Stimulated activated CD8-positive, alpha-beta memory T cell treated with anti-CD3 and anti-CD28 coated beads, Interleukin-15, amount 100 ng/mL, for 48 hours (primary cell): ENCODE results near the gene NR0B2.

Experiments used
- DNase-seq, 2 donors: peaks; one replicate each; pipeline ENCODE4 v3.0.0-alpha.2; 2020; ENCODE audit warnings: low read depth in 2 of 2

NR0B2 gene

DNA sequence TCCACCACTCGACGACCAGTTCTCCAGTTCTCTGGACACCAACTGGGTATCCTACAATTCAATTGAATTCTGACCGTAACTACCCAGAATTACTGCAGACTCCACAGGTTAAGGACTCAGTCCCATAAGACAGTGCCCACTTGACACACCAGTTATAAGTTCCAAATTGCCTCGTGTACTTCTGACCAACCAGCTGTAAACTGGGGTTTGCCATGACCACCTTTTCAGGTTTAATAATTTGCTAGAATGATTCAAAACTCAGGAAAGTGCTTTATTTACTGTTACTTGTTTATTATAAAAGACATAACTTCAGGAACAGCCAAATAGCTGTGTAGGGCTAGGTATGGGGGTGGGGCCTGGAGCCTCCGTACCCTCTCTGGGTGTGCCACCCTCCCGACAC, 23.0 kb upstream of the NR0B2 start:
- DNase-seq, result no peak

DNA sequence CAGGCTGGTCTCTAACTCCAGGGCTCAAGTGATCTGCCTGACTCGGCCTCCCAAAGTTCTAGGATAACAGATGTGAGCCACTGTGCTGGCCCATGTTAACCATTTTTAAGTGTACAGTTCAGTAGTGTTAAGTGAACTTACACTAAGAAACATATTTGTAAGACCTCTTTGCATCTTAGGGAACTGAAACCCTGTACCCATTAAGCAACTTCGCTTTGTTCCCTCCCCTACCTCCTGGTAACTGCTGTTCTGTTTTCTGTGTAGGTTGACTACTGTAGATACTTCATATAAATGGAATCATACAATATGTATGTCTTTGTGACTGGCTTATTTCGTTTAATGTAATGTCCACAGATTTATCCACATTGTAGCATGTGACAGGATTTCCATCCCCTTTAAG, 18.8 kb upstream of the NR0B2 start:
- DNase-seq, result no peak

- DNase-seq, result no peak
Observed at GRCh38 chr1:26923711-26924110, 9.9 kb upstream of the NR0B2 start.

- no peak for DNase-seq
Observed at GRCh38 chr1:26922901-26923300, 9.1 kb upstream of the NR0B2 start.

DNA sequence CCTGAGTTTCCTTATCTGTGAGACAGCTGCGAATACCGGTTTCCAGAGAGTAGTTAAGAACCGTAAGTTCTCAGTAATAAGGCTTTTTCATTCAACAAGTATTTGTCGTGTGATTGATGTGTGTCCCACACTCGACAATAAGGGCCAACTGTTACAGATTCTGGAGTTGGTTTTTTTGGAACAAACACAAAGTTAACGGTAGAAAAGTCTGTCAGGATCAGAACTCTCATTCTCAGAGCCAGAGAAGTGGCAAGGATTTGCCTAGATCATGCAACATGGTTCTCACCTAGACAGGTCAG, 8.6 kb upstream of the NR0B2 start:
- DNase-seq, result no peak

- DNase-seq, result peak; percentile 94 to 96
Observed at GRCh38 chr1:26921540-26922430, 8.0 kb upstream of the NR0B2 start, which contains the start of gene NUDC. Gene NUDC (plus strand): TSS chr1:26921743. CDS start chr1:26921849, 106 bp downstream.

DNA sequence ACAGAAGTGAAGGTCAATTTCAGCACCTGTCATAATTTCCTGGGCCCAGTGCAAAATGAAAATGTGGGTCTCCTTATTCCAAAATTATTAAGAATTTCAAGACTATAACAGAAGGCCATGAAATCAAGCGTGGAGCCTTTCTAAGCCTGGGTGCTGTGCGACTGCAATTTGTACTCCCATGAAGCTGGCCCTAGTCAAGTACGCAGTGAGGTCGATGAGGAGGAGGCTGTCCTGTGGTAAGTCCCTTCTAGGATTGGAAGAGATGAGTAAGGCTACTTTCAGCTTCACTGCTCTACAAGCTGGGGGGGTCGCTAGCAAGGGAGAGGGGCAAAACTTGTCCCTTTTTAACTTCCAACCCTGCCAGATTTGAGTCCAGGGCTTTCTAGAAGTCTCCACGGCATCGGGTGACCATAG, 7.4 kb upstream of the NR0B2 start:
- no peak for DNase-seq

GRCh38 chr1:26915204-26915842, 1.5 kb upstream of the NR0B2 start:
- DNase-seq, result no peak

DNA sequence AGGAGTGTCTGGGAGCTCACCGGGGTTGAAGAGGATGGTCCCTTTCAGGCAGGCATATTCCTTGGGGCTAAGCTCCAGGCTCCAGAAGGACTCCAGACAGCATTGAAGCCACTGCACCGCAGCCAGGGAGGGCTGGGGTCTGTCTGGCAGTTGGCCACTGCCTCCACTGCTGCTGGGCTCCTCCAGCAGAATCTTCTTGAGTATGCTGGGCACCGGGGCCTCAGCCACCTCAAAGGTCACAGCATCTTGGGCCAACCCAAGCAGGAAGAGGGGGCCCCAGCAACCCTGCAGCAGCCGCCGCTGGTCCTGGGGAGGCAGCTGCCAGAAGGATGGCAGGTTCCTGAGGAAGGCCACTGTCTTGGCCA, 404 bp downstream of the NR0B2 start:
- DNase-seq, result no peak

- no peak for DNase-seq
Observed at GRCh38 chr1:26912147-26912490, 1.7 kb downstream of the NR0B2 start.

DNA sequence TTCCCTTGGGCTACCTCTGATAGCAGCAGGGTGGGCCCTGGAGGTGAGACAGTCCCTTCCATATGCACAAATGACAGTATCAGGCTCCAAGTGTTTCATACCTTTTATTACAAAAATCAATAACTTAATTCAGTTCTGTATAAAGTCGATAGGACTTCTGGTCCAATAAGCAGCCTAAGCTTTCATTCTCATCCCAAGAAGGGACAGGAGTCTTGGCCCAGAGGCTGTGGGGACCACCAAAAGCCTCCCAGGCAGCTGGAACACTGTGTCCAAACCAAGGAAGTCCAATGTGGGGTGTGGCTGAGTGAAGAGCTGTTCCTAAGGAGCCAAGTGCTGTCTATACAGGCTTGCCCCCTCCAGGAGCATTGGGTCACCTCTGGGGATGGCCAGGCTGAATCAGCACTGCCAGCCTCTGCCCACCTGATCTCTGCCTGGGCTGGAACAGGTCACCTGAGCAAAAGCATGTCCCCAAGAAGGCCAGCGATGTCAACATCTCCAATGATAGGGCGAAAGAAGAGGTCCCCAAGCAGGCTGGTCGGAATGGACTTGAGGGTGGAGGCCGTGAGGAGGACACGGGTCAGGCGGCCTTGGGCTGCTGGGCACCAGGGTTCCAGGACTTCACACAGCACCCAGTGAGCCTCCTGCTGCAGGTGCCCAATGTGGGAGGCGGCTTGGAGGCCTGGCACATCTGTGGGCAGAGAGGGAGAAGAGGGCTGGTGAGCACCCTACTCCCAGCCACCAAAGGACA, 2.2 kb downstream of the NR0B2 start:
- no peak for DNase-seq

DNA sequence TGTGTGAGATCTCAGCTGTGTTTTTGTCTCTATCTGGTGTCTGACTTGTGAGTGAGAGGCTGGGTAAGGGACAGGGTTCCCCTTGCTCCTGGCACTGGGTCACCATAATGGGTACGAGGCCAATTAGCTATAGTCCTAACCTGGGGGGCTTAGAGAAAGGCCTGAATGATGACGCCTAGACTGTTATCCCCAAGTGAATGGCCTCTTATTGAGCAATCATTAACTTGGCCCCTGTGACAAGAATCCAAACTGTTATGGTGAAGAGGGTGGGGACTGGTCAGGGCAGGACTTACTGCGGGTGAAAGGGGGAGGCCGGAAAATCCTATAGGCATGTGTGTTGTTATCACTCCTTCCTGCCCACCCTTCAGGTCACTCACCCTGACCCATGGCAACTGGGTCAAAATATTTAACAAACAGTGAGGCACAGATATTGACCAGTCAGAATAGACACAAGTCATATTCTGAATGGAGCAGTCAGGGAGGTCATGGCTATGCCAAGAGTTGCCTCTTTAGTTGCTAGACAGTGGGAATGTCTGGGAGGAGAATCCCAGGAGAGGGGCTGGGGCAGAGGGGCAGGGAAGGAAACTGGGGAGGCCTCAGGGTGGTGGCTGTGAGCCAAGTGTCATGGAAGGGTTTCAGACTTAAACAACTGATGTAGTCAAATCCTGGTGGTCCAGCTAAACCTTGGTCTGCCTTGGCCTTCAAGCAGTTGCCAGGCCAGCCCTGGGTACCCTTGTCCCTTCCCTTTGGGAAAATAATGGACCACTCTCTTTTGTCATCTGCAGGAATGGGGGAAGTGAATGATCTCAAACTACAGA, 3.2 kb downstream of the NR0B2 start:
- no peak for DNase-seq

- DNase-seq, result no peak
Observed at GRCh38 chr1:26909951-26910342, 3.8 kb downstream of the NR0B2 start.

DNA sequence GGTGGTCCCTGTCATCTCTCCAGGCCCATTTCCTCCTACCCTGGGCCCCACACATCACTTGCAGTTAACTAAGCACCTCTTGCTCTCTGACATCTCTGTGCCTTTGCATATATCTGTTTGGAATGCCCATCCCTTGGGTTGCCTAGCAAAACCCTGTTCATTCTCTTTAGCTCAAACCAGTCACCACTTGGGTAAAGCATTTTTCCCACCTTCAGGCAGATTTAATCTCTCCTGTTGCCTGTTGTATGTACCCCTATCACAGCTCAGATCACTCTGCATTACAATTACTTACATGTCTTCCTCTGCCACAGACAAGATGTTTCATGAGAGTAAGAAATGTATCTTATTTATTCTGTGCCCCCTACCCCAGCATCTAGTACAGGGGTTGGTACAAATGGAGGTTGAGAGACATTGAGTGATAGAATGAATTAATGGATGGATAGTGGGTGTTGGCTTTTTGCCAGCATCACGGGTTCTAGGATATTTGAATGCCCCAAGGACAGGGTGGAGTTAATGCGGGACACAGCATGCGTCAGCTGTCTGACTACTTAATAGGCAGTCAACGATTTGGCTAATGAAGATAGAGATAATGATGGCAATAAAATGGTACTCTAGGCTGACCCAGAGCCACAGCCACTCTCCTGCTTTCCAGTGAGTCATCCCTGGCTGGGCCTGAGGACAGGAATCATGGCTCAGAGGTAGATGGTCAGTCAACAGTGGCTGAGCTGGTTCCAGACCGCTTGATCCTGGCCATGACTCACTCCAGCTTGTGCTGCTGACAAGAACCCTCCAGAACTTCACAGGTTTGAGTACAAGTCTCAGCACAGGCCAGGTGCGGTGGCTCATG, 6.5 kb downstream of the NR0B2 start:
- DNase-seq, result no peak

GRCh38 chr1:26900815-26901511, 12.8 kb downstream of the NR0B2 start:
- DNase-seq, result no peak

DNA sequence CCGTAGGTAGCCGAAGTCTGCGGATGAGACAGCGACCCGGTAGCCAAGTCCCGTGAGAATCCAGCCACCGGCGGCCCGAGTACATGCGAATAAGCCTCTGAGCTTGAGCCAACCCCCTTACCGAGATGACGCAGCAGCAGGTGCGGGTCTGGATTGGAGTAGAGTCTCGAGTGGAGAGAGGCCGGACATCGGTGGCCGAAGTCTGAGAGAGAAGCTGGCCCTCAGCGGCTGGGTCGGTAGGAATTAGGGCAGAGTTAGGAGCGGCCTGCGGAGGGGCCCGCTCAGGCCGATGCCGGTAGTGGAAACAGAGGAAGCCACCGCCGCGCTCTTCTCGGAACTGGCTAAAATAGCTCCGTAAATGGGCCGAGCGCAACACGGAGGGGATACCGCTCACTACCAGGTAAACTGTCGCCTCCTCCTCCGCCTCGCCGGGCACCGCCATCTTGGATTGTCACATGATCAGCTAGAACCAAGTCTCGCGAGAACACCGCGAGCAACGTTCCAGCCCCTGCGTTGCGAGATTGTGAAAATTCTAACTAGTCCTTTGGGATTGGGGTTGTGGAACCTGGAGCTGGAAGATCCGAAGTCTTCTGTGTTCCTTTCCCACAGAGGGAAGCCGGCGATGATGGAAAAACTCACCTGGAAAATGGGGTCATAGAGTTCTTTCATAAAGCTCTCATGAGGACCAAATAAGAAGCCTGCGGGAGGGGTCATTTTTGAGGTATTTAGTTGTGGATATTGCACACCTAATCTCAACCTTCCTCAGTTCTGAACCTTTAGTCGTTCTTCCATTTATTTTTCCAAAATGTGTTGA, 13.6 kb downstream of the NR0B2 start, which contains the start of gene GPATCH3:
TSS of gene GPATCH3 (minus strand) at position 467 of the 814 bp plus-strand sequence. CDS start at position 442, 25 bp downstream.
- peak; percentile 75 to 76 for DNase-seq

DNA sequence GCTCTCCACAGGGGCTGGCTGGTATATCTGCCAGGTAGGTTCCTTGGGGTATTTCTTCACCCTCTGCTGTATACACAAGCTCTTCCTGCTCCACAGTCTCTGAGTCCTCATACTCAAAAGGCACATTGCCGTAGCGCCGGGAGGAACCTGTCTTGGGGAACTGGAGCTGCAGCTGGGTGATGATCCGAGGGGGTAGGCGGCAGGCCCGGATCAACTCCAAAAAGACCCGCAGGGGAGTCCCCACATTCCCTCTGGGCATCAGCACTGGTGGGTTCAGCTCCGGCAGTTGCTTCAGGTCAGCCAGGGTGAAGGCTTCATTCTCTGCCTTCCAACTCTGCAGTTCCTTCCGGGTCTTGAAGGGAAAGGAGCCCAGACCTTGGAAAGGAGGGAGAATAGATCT, 16.4 kb downstream of the NR0B2 start:
- no peak for DNase-seq

GRCh38 chr1:26894263-26894662, 19.5 kb downstream of the NR0B2 start:
- DNase-seq, result no peak

GRCh38 chr1:26890467-26890796, 23.3 kb downstream of the NR0B2 start:
- no peak for DNase-seq
